Measurements from ENCODE around the gene C1QTNF6.

The C1QTNF6 gene

GRCh38 chr22:37180531-37181231 lies 7.4 kb downstream of the C1QTNF6 start:
- H3K4me1 ChIP-seq (ENCODE audit: control insufficient read depth, insufficient read depth, low read length): no peaks in the 10 kb centered on the region; the same call in 1 of the 2 replicates
- H3K36me3 ChIP-seq (ENCODE audit: control insufficient read depth in 2 of 2, insufficient read depth in 1 of 2, low read length in 2 of 2): no peaks in the 10 kb centered on the region
- no peak for TF ChIP-seq ZNF488 (tag by site-specific recombination; IDR thresholded peaks at IDR 0.05)
- no peak for TF ChIP-seq ZNF792 (tag by site-specific recombination; IDR thresholded peaks at IDR 0.05)
- TF ChIP-seq ZNF704 (tag by site-specific recombination; IDR thresholded peaks at IDR 0.05): no peak
- TF ChIP-seq PRDM4 (tag by site-specific recombination; IDR thresholded peaks at IDR 0.05): no peak
- TF ChIP-seq ZSCAN30 (tag by site-specific recombination; IDR thresholded peaks at IDR 0.05): no peak
- TF ChIP-seq ZBTB21 (tag by site-specific recombination; IDR thresholded peaks at IDR 0.05): no peak
- no peak for TF ChIP-seq ZNF510 (tag by site-specific recombination; IDR thresholded peaks at IDR 0.05; ENCODE audit: insufficient replicate concordance)
- TF ChIP-seq ZNF629 (tag by site-specific recombination; IDR thresholded peaks at IDR 0.05): no peak
- no peak for TF ChIP-seq ZNF544 (tag by site-specific recombination; IDR thresholded peaks at IDR 0.05)
- no peak for TF ChIP-seq PRDM10 (tag by site-specific recombination; IDR thresholded peaks at IDR 0.05)
- no peak for TF ChIP-seq ZNF692 (tag by site-specific recombination; IDR thresholded peaks at IDR 0.05)
- no peak for TF ChIP-seq ZNF449 (tag by site-specific recombination; IDR thresholded peaks at IDR 0.05)
- TF ChIP-seq KLF8 (tag by site-specific recombination; IDR thresholded peaks at IDR 0.05): no peak
- TF ChIP-seq MZF1 (tag by site-specific recombination; IDR thresholded peaks at IDR 0.05; ENCODE audit: borderline replicate concordance): no peak
- no peak for TF ChIP-seq ZNF791 (tag by site-specific recombination; IDR thresholded peaks at IDR 0.05)
- ChIA-PET CTCF (interaction anchor here (1.6 kb wide), 1 partner anchor 14 kb away, joined by 3 read pairs; no protein-coding TSS in a partner anchor), POLR2A (no interaction called here)
- H3K27ac ChIP-seq (ENCODE audit: extremely low read depth, low read depth, low read length): no peak overlapping the region
- no peak overlapping the region for H3K4me3 ChIP-seq (ENCODE audit: low read depth, low read length)
- no peaks in the 10 kb centered on the region for H3K9me3 ChIP-seq (ENCODE audit: control insufficient read depth, insufficient read depth, low read depth, low read length)
